ENCODE measurements around the gene CTNNAL1.
"Not testable (repeated sequence)": the region's sequence is repeated elsewhere in the genome, so short reads cannot be mapped to it uniquely, and the experiment has no call there.

Gene CTNNAL1

GRCh38 chr9:109012876-109013678 lies at the start of gene CTNNAL1:
TSS of gene CTNNAL1 (minus strand) at chr9:109013499. CDS start at chr9:109013442, 57 bp downstream.
- DNase-seq = peak; percentile 75

GRCh38 chr9:109062543-109062942 lies 49.2 kb upstream of the CTNNAL1 start:
- no peak for DNase-seq

- DNase-seq = no peak
Measured at GRCh38 chr9:109060191-109060590, 46.9 kb upstream of the CTNNAL1 start.

- DNase-seq = not testable (repeated sequence)
Measured at GRCh38 chr9:109053121-109053520, 39.8 kb upstream of the CTNNAL1 start.

- no peak for DNase-seq
Measured at GRCh38 chr9:109052416-109052815, 39.1 kb upstream of the CTNNAL1 start.

GRCh38 chr9:109051733-109052132 lies 38.4 kb upstream of the CTNNAL1 start:
- no peak for DNase-seq

GRCh38 chr9:109050444-109050843 lies 37.1 kb upstream of the CTNNAL1 start:
- DNase-seq = no peak

GRCh38 chr9:109048822-109049221 lies 35.5 kb upstream of the CTNNAL1 start:
- no peak for DNase-seq

GRCh38 chr9:109047259-109047658 lies 34.0 kb upstream of the CTNNAL1 start:
- DNase-seq = no peak

GRCh38 chr9:109046346-109046745 lies 33.0 kb upstream of the CTNNAL1 start:
- DNase-seq = no peak

GRCh38 chr9:109043578-109043977 lies 30.3 kb upstream of the CTNNAL1 start:
- DNase-seq = no peak

GRCh38 chr9:109040571-109040970 lies 27.3 kb upstream of the CTNNAL1 start:
- DNase-seq = no peak

- no peak for DNase-seq
Measured at GRCh38 chr9:109039539-109039938, 26.2 kb upstream of the CTNNAL1 start.

- peak; percentile 50 for DNase-seq
Measured at GRCh38 chr9:109037946-109038715, 24.8 kb upstream of the CTNNAL1 start.

- no peak for DNase-seq
Measured at GRCh38 chr9:109036744-109037680, 23.7 kb upstream of the CTNNAL1 start.

- peak; percentile 86 for DNase-seq
Measured at GRCh38 chr9:109035684-109036423, 22.6 kb upstream of the CTNNAL1 start.

- DNase-seq = no peak
Measured at GRCh38 chr9:109033941-109034700, 20.8 kb upstream of the CTNNAL1 start.

- peak; percentile 41 for DNase-seq
Measured at GRCh38 chr9:109031241-109031640, 17.9 kb upstream of the CTNNAL1 start.

- no peak for DNase-seq
Measured at GRCh38 chr9:109030426-109030825, 17.1 kb upstream of the CTNNAL1 start.

- DNase-seq = no peak
Measured at GRCh38 chr9:109028457-109028856, 15.2 kb upstream of the CTNNAL1 start.

- DNase-seq = no peak
Measured at GRCh38 chr9:109027176-109027575, 13.9 kb upstream of the CTNNAL1 start.

All from NCI-H226 (cell line).